ENCODE results near the gene CBX5. TPM values are rescaled to one million over a fixed set of nuclear protein-coding genes. Genes with fewer than 3 reads are reported as not detected.

The CBX5 gene
- total and polyA plus RNA-seq, 9 of the 15 experiments (the other 6 are each of a cell fraction or from before 2014, with no cell fraction given), result 32.6 to 102 (median 59.2) TPM

DNA sequence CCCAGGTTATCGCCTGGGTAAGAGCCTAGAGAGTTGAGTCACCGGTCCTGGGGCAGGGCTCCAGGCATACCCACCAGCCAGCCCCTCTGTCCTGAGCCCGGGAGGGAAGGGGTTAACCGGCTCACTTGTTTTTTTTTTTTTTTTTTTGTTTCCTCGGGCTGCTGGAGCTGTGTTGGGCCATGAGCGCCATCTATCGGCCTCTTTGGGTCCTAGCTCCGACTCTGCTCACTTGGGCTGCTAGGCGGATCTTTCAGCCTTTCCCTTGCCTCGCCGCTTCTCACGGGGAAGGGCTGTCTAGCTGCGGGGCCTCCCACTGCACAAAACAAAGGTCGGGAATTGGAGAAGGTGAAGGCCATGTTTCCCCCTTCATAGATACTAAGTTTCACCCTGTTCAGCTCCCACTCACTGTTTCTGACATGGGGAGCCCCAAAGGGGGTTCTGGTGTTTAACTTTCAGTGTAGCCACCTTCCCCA is 88.3 kb downstream of the CBX5 start (continued):
- TF ChIP-seq, protein P1, sequence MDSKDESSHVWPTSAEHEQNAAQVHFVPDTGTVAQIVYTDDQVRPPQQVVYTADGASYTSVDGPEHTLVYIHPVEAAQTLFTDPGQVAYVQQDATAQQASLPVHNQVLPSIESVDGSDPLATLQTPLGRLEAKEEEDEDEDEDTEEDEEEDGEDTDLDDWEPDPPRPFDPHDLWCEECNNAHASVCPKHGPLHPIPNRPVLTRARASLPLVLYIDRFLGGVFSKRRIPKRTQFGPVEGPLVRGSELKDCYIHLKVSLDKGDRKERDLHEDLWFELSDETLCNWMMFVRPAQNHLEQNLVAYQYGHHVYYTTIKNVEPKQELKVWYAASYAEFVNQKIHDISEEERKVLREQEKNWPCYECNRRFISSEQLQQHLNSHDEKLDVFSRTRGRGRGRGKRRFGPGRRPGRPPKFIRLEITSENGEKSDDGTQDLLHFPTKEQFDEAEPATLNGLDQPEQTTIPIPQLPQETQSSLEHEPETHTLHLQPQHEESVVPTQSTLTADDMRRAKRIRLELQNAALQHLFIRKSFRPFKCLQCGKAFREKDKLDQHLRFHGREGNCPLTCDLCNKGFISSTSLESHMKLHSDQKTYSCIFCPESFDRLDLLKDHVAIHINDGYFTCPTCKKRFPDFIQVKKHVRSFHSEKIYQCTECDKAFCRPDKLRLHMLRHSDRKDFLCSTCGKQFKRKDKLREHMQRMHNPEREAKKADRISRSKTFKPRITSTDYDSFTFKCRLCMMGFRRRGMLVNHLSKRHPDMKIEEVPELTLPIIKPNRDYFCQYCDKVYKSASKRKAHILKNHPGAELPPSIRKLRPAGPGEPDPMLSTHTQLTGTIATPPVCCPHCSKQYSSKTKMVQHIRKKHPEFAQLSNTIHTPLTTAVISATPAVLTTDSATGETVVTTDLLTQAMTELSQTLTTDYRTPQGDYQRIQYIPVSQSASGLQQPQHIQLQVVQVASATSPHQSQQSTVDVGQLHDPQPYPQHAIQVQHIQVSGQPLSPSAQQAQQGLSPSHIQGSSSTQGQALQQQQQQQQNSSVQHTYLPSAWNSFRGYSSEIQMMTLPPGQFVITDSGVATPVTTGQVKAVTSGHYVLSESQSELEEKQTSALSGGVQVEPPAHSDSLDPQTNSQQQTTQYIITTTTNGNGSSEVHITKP (IDR thresholded peaks at IDR 0.05; ENCODE audit: partially characterized antibody), result no peak
- TF ChIP-seq ZNF384 (IDR thresholded peaks at IDR 0.05; ENCODE audit: low read depth, low read length), result peak; percentile 100
- TF ChIP-seq, protein P2, sequence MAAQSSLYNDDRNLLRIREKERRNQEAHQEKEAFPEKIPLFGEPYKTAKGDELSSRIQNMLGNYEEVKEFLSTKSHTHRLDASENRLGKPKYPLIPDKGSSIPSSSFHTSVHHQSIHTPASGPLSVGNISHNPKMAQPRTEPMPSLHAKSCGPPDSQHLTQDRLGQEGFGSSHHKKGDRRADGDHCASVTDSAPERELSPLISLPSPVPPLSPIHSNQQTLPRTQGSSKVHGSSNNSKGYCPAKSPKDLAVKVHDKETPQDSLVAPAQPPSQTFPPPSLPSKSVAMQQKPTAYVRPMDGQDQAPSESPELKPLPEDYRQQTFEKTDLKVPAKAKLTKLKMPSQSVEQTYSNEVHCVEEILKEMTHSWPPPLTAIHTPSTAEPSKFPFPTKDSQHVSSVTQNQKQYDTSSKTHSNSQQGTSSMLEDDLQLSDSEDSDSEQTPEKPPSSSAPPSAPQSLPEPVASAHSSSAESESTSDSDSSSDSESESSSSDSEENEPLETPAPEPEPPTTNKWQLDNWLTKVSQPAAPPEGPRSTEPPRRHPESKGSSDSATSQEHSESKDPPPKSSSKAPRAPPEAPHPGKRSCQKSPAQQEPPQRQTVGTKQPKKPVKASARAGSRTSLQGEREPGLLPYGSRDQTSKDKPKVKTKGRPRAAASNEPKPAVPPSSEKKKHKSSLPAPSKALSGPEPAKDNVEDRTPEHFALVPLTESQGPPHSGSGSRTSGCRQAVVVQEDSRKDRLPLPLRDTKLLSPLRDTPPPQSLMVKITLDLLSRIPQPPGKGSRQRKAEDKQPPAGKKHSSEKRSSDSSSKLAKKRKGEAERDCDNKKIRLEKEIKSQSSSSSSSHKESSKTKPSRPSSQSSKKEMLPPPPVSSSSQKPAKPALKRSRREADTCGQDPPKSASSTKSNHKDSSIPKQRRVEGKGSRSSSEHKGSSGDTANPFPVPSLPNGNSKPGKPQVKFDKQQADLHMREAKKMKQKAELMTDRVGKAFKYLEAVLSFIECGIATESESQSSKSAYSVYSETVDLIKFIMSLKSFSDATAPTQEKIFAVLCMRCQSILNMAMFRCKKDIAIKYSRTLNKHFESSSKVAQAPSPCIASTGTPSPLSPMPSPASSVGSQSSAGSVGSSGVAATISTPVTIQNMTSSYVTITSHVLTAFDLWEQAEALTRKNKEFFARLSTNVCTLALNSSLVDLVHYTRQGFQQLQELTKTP (IDR thresholded peaks at IDR 0.05; ENCODE audit: low read depth in 1 of 2, partially characterized antibody in 2 of 2), result peak in 1 of 2 experiments; percentile 66
- peak in 1 of 2 experiments; percentile 45; a peak in 1 of 4 replicates for TF ChIP-seq RCOR1 (IDR thresholded peaks at IDR 0.05; ENCODE audit: borderline replicate concordance in 1 of 2, low read depth in 2 of 2, low read length in 2 of 2)
- TF ChIP-seq SOX6 (IDR thresholded peaks at IDR 0.05), result 0 out of 2 replicates have a peak, but pooled peaks have one; percentile 43
- peak; percentile 25; the same call in 1 of the 2 replicates for TF ChIP-seq ETV1 (tag; conservative IDR thresholded peaks at IDR 0.05; ENCODE audit: low read depth)
- no peak for TF ChIP-seq BMI1 (IDR thresholded peaks at IDR 0.05; ENCODE audit: low read length)
